Astrocyte (in vitro differentiated cells and primary cell): Measurements from ENCODE around the gene PLA2G6. TPM values are rescaled to one million over a fixed set of nuclear protein-coding genes. Genes with fewer than 3 reads are reported as not detected.

Experiments used
- DNase-seq: peaks from one replicate; pipeline ENCODE4 v3.0.0-alpha.2; 2010; ENCODE audit warnings: low read depth
- FAIRE-seq: peaks from 2 replicates; lab custom pipeline; 2011; peaks lifted over from hg19 to GRCh38; lab: Jason Lieb, UNC
- H2AFZ ChIP-seq: 2 replicates; pipeline ENCODE4 v1.6.0; 2012; ENCODE audit warnings: low read depth, low read length, inconsistent platforms
- H3K27ac ChIP-seq: 2 replicates; pipeline ENCODE4 v1.5.1; 2011; ENCODE audit warnings: low read depth, low read length, inconsistent platforms
- H3K27me3 ChIP-seq: 2 replicates; pipeline ENCODE4 v1.6.0; 2011; ENCODE audit warnings: low read length, inconsistent platforms; ENCODE audit not compliant: insufficient read depth
- H3K36me3 ChIP-seq: 2 replicates; pipeline ENCODE4 v1.5.1; 2011; ENCODE audit warnings: low read length, inconsistent platforms; ENCODE audit not compliant: insufficient read depth
- H3K4me1 ChIP-seq: 2 replicates; pipeline ENCODE4 v1.5.1; 2011; ENCODE audit warnings: low read length, inconsistent platforms; ENCODE audit not compliant: insufficient read depth
- H3K4me2 ChIP-seq: 2 replicates; pipeline ENCODE4 v1.6.0; 2012; ENCODE audit warnings: low read length, inconsistent platforms
- H3K4me3 ChIP-seq: 2 replicates; pipeline ENCODE4 v1.5.1; 2011; ENCODE audit warnings: low read depth, mild to moderate bottlenecking, low read length, inconsistent platforms; ENCODE audit not compliant: insufficient read depth
- H3K79me2 ChIP-seq: 2 replicates; pipeline ENCODE4 v1.6.0; 2012; ENCODE audit warnings: mild to moderate bottlenecking, low read length, inconsistent platforms; ENCODE audit not compliant: insufficient read depth
- H3K9ac ChIP-seq: 2 replicates; pipeline ENCODE4 v1.6.0; 2012; ENCODE audit warnings: mild to moderate bottlenecking, low read length, inconsistent platforms
- H3K9me3 ChIP-seq: 2 replicates; pipeline ENCODE4 v1.5.1; 2012; ENCODE audit warnings: low read depth, mild to moderate bottlenecking, low read length, inconsistent platforms; ENCODE audit not compliant: insufficient read depth
- H4K20me1 ChIP-seq: 2 replicates; pipeline ENCODE4 v1.6.0; 2012; ENCODE audit warnings: low read length, inconsistent platforms; ENCODE audit not compliant: insufficient read depth
- H3K27ac Mint-ChIP-seq: one replicate; pipeline ENCODE4 v1.8.0; 2021; ENCODE audit warnings: mild to moderate bottlenecking, mixed read lengths; ENCODE audit not compliant: unreplicated experiment
- H3K27me3 Mint-ChIP-seq: one replicate; pipeline ENCODE4 v1.8.0; 2021; ENCODE audit warnings: low read depth, mixed read lengths; ENCODE audit not compliant: unreplicated experiment
- H3K36me3 Mint-ChIP-seq: one replicate; pipeline ENCODE4 v1.8.0; 2021; ENCODE audit warnings: low read depth, mixed read lengths; ENCODE audit not compliant: unreplicated experiment
- H3K4me1 Mint-ChIP-seq: one replicate; pipeline ENCODE4 v1.8.0; 2021; ENCODE audit warnings: low read depth, mixed read lengths; ENCODE audit not compliant: unreplicated experiment
- H3K4me3 Mint-ChIP-seq: one replicate; pipeline ENCODE4 v1.8.0; 2021; ENCODE audit warnings: mild to moderate bottlenecking, moderate library complexity, mixed read lengths; ENCODE audit not compliant: unreplicated experiment
- H3K9me3 Mint-ChIP-seq: one replicate; pipeline ENCODE4 v1.8.0; 2021; ENCODE audit warnings: mild to moderate bottlenecking, mixed read lengths; ENCODE audit not compliant: unreplicated experiment
- CTCF ChIP-seq: IDR thresholded peaks from 2 replicates; pipeline ENCODE4 v1.5.1; 2011; ENCODE audit warnings: low read depth, mild to moderate bottlenecking, inconsistent platforms, low read length, moderate library complexity; ENCODE audit not compliant: insufficient read depth
- EZH2 ChIP-seq: IDR thresholded peaks from 2 replicates; pipeline ENCODE4 v1.6.1; 2012; ENCODE audit warnings: mild to moderate bottlenecking, low read length, inconsistent platforms; ENCODE audit not compliant: insufficient read depth
- total RNA-seq: library from RNA; stranded (reverse); gene quantifications from 2 replicates; pipeline ENCODE4 v1.2.1, GENCODE V29; 2021

The PLA2G6 gene
- total RNA-seq, 1 donor from 2014 or later, result 10.0 TPM

DNA sequence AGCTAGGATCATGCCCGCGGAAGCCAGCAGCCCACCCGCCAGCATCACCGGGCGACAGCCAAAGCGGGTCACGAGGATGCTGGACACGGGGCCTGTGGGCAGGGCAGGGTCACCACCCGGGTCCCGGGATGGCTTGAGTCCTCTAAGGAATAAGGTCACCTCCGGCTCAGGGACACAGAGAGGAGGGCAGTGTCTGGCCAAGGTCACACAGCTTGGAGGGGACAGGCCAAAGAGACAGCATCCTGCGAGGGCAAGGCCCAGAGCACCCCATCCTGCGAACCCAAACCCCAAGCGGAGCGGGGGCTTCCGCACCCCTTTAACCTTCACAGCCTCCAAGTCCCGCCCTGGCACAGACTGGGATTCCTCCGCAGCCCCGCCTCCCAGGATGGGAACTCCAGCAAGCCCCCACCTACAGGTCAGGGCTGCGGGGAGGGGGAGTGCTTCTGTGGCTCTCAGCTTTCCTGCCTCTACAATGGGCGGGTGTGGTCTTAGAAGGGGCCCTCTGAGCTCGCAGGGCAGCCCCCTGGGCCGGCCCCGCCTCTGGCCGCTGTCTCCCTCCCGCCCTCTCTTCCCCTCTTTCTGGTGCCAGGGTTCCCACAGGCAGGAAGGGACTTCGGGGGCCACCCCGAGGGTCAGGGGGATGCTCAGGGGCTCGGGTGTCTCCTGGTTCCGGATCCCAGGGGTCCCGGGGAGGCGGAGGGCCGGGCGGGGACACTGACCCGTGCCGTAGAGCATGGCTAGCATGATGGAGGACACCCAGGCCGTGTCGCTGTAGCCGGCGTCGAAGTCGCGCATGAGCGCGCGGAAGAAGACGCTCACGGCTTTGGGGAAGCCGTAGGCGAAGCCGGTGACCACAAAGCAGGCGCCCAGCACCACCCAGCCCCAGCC is 99.4 kb downstream of the PLA2G6 start:
- H3K4me3 Mint-ChIP-seq, result no peak overlapping the region
- Histone ChIP-seq H3K9ac (no peak overlapping the region), H3K4me2 (peak overlapping the region; percentile 83), H3K79me2 (no peaks in the 10 kb centered on the region), H3K4me1 (peaks cover 4% of the 10 kb centered on the region), H3K27ac (no peak overlapping the region), H3K9me3 (no peaks in the 10 kb centered on the region), H4K20me1 (no peaks in the 10 kb centered on the region), H3K4me3 (no peak overlapping the region), H2AFZ (no peak overlapping the region), H3K36me3 (no peaks in the 10 kb centered on the region), H3K27me3 (peaks cover 18% of the 10 kb centered on the region)
- peaks cover 2% of the 10 kb centered on the region for H3K9me3 Mint-ChIP-seq
- DNase-seq, result no peak
- H3K27me3 Mint-ChIP-seq, result peaks cover 13% of the 10 kb centered on the region
- no peak for FAIRE-seq
- TF ChIP-seq EZH2, result peak; percentile 74
- TF ChIP-seq CTCF, result no peak
- H3K27ac Mint-ChIP-seq, result no peak overlapping the region
- peaks cover 6% of the 10 kb centered on the region for H3K36me3 Mint-ChIP-seq
- H3K4me1 Mint-ChIP-seq, result no peaks in the 10 kb centered on the region

DNA sequence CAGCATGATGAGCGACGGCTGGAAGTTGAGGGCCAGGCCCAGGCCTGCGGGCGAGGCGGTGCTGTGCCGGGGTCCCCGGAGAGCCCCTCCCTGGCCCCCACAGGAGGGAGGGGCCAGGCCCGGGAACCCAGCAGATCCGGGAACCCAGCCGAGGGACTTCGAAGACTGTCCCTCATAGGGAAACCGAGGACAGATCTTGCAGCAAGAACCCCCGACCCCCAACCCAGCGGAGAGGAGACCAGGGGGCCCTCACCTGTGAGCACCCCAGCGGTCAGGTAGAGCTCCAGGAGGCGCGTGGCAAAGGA is 100.0 kb downstream of the PLA2G6 start:
- Mint-ChIP-seq H3K9me3 (peaks cover 2% of the 10 kb centered on the region), H3K4me1 (no peaks in the 10 kb centered on the region), H3K4me3 (no peak overlapping the region), H3K27me3 (peaks cover 15% of the 10 kb centered on the region), H3K27ac (no peak overlapping the region), H3K36me3 (peaks cover 7% of the 10 kb centered on the region)
- no peaks in the 10 kb centered on the region for H3K9me3 ChIP-seq
- peaks cover 18% of the 10 kb centered on the region for H3K27me3 ChIP-seq
- no peak overlapping the region for H3K9ac ChIP-seq
- H3K4me2 ChIP-seq, result peak overlapping the region; percentile 83
- H3K4me1 ChIP-seq, result peaks cover 4% of the 10 kb centered on the region
- H3K79me2 ChIP-seq, result no peaks in the 10 kb centered on the region
- TF ChIP-seq CTCF (no peak), EZH2 (no peak)
- peak overlapping the region; percentile 17 for H3K4me3 ChIP-seq
- no peaks in the 10 kb centered on the region for H4K20me1 ChIP-seq
- H3K27ac ChIP-seq, result no peak overlapping the region
- peak overlapping the region; percentile 91 for H2AFZ ChIP-seq
- no peaks in the 10 kb centered on the region for H3K36me3 ChIP-seq
- FAIRE-seq, result no peak
- no peak for DNase-seq
